Effector CD8-positive, alpha-beta T cell (primary cell): ENCODE results near the gene PDZD2.
"Not testable (repeated sequence)": the region's sequence is repeated elsewhere in the genome, so short reads cannot be mapped to it uniquely, and the experiment has no call there.

Experiments
- DNase-seq: peaks from one replicate; lab custom pipeline; 2025; lab: John Stamatoyannopoulos, UW
- total RNA-seq, 4 experiments: gene quantifications; one replicate each; lab custom pipeline; 2026; lab: John Stamatoyannopoulos, UW

Gene PDZD2
- total RNA-seq, result 0.09 to 0.61 (median 0.47) reads per million in 4 experiments

DNA sequence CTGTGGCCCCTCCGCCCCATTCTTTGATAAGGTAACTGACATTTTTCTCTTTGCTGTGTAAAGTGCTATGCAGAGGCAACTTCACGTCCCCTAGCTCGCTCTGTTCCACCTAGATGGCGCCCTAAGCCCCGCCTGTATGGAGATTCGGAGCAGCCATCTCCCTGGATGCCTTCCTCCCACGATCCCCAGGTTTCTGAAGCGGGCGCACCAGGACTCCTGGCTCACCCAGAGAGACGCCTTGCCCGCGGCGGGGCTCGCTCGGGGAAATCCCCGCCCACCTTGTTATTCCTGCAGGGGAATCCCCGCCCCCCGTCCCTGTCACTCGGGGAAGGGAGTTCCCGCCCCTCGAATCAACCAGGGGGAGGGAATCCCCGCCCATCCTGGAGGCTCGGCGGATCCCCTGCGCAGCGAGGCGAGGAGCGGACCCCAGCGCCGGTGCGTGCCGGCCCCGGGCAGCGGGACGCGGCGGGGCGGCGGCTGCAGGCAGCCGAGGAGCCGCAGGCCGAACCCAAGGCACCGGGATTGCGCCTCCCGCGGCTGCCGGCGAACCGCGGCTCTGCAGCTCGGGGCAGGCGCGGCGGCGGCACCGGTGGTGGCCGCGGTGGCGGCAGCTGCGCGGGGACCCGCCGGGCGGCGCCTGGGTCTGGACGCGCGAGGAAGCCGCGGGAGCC is at the start of gene PDZD2:
Gene PDZD2, plus strand, starts transcription at position 384 of the 671 bp plus-strand sequence.
- peak; percentile 46 for DNase-seq

- DNase-seq, result no peak
These were observed 45.3 kb upstream of the PDZD2 start for GRCh38 chr5:31593665-31594064.

- DNase-seq, result no peak
These were observed 42.6 kb upstream of the PDZD2 start for GRCh38 chr5:31596354-31596753.

DNA sequence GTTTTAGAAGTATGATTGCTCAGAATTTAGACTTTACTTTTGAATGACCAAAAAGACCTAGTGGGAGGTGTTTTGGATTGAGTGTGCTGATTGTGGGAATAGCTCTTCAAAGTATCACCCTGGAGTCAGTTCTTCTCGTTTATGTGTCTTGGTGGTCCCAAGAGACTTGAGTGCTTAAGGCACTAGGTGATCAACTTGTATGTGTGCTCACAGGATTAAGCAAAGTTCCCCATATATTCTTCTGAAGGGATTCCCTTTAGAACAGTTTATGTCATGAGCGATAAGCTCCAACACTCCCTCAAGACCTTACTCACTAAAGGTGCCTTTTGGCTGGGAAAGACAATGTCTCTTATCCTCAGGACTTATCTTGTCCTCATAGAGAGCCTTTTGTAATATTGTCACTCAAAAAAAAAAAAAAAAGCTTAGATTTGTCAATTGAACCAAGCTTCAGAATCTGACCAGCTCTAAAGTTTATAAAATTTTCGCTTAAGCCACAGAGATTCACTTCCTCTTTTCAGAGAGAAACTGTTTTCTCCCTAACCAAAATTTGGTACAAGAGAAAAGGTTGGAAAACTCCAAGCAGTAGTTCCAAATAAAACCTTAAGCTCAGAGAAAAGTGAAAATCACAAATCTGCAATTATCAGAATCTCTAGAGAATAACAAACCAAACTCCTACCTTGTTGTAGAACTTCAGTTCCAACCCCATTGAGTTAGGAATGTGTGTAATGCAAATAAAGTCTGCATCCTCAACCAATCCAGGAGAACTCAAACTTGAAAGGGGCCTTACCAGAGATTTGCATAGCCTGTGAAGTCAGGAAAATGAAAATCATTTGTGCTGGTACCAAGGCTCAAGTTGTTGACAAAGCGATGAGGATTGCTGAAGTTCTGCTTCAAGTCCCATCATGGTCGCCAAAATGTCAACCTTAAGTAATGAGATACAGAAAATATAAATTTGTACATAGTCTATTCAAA is 40.0 kb upstream of the PDZD2 start:
- no peak for DNase-seq

- DNase-seq, result not testable (repeated sequence)
These were observed 36.6 kb upstream of the PDZD2 start for GRCh38 chr5:31602305-31602704.

DNA sequence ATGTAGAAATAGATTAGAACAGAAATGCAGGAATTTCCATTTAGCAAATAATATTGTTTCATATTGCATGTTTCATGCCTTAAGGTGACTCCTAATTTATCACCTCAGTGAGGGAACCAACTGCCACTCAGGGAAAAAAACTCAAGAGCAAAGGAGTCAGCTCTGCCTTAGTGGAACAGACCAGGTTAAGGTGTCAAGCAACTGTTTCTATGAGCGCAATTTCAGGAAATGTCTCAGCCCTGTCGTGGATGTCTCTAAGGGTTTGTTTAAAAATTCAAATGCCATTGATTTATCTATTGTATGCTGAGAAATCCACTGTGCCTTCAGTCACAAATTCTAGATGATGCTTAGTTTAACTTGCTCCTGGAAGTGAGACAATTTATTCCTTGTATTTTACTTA is 34.7 kb upstream of the PDZD2 start:
- no peak for DNase-seq

GRCh38 chr5:31604644-31605043 is 34.3 kb upstream of the PDZD2 start:
- DNase-seq, result no peak

- no peak for DNase-seq
These were observed 33.0 kb upstream of the PDZD2 start for GRCh38 chr5:31605920-31606319.

GRCh38 chr5:31607546-31607945 is 31.4 kb upstream of the PDZD2 start:
- no peak for DNase-seq

- DNase-seq, result no peak
These were observed 27.9 kb upstream of the PDZD2 start for GRCh38 chr5:31611002-31611401.

GRCh38 chr5:31613651-31614050 is 25.3 kb upstream of the PDZD2 start:
- DNase-seq, result no peak

DNA sequence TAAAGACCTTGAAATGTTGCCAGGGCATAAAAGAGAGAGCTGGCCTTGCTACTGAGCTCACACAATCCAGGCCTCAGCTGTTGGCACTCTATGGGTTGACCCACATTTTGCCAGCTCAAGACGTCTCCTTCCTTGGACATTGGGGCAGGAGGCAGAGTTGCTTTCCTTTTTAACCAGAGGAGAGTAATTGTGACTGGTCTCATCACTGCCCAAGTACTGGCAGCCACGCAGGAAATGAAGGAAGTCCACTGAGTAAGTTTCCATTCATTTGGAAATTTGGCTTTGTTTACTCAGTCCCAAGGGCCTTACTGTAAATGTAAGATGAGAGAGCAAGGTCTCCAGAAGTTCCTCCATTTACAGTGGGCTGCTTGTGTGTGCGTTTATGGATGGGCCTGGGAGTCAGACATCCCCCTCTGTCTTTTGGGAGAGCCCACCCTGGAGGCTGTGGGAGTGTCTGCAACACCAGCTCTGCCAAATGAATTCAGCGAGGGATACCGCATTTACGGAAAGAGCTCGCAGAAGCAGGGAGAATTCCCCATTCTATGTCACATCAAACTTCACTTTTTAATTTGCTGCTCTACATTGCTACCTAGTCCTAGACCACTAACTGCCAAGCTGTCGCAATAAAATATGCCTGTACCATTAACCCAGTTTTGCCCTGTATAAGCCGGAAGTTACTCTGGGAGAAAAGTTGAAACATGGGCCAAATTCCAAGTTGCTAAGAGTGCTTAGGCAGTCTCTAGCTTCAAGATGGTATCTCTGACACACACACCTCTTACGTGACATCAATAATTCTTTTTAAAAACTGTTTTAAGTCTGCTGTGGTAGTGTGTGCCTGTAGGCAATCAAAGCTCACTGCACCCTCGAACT is 24.5 kb upstream of the PDZD2 start:
- DNase-seq, result no peak

DNA sequence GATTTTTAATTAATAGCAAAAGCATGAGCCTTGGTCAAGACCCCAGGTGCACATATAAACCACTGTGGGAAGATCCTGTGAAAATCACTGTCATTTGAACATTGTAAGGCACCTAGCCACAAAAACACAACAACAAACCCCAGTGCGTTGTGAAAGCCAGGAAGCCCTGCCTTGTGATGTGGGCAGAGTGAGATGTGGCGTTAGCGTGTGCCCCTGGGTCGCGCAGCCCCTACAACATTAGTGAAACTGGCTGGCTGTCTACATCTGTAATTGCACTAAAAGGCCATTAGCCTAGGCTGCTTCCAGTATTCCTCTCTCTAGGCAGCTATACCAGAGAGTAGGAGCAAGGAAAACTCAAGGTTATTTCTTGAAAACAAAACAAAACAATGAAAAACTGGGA is 21.1 kb upstream of the PDZD2 start:
- no peak for DNase-seq

GRCh38 chr5:31620026-31620425 is 18.9 kb upstream of the PDZD2 start:
- no peak for DNase-seq

- no peak for DNase-seq
These were observed 15.7 kb upstream of the PDZD2 start for GRCh38 chr5:31623249-31623648.

- DNase-seq, result no peak
These were observed 13.5 kb upstream of the PDZD2 start for GRCh38 chr5:31625394-31625793.

GRCh38 chr5:31626156-31626555 is 12.8 kb upstream of the PDZD2 start:
- no peak for DNase-seq

DNA sequence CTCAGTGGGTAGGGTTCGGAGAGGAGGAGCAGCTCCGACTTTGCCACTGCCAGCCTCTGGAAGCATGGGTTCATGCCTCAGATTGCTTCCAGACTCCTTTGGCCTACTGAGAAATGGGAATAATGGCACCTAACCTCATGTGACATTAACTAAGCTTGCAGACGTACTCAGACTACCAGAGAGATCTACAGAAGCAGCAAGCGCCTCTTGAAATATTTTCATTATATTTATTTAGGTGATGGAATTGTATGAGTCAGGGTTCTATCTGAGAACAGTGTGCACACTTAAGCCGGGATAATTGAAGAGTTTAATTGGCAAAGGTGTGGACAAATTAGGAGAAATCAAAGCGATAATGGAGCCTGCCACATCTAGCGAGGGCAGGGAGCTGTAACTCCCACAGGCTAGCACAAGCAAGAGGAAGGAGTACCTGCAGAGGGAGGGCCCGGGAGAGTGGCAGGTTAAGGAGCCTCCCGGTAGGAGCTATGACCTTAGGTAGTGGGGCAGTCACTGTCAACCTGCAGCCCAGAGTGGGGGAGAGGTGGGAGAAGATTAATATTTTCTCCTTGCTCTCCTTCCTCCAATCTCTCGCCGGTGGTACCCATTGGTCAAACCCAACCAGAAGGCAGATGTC is 12.2 kb upstream of the PDZD2 start:
- no peak for DNase-seq

DNA sequence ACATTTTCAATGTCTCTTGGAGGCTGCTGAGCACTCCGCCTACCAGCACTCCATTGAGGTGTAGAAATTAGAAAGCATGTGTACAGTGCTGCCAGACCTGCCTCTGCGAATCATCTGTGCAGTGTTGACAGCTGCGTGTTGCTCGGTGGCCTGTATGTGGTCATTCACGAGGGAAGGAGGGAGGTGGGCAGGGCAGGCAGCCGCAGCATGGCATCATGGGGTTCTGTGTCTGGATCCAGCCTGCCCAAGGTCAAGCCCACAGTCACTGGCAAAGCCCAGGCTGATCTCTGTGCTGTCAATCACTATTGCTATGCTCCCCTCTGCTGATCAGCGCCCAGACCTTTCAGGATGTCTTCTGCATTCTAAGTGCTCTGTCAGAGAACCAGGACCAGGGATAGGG is 8.0 kb upstream of the PDZD2 start:
- DNase-seq, result no peak

DNA sequence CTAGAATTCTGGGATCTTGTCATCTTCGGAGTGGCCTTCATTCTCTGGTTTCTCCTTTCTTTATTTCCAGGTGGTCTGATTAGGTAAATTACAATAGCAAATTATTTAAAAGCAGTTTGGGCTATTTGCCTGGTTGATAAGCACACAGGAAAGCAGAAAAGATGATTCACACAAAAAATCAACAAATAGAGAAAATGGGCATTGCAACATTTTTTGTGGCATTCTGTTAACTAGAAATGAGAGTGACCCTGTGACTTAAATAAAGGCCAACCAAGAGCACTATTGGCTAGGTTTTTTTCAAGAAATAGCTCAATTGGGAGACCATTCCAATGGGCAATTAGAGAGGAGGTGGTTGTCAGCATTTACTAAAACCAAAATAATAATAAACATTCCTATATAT is 6.5 kb upstream of the PDZD2 start:
- DNase-seq, result no peak

GRCh38 chr5:31635446-31635845 is 3.5 kb upstream of the PDZD2 start:
- DNase-seq, result no peak

DNA sequence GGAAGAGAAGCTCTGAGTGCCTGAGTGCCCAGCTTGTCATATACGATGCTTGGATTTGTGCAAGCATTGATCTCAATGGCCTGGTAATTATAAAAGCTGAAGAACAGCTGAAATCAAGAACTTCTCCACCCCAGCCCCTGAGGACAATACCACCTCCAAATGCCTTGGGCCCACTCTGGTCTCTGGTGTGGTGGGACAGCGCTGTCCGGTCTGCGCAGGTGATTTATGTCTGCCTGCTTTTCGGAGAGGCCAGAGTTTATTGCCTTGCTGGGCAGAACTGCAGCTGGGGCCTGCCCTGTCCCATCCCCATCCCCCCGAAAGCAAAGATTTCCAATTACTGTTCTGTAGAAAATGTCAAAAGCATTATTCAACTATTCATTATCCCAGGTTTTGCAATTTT is 1.1 kb upstream of the PDZD2 start:
- DNase-seq, result no peak
